Endothelial cell (in vitro differentiated cells): ENCODE data around the gene PRKCA. TPM values are rescaled to one million over a fixed set of nuclear protein-coding genes. Genes with fewer than 3 reads are reported as not detected.

Experiments used
- DNase-seq: peaks from one replicate; pipeline ENCODE4 v3.0.0; 2021; ENCODE audit warnings: low spot score
- H3K27ac Mint-ChIP-seq: one replicate; pipeline ENCODE4 v1.8.0; 2021; ENCODE audit warnings: mixed read lengths, inconsistent platforms; ENCODE audit not compliant: unreplicated experiment
- H3K27me3 Mint-ChIP-seq: one replicate; pipeline ENCODE4 v1.8.0; 2021; ENCODE audit warnings: mild to moderate bottlenecking, moderate library complexity, mixed read lengths, inconsistent platforms; ENCODE audit not compliant: unreplicated experiment
- H3K36me3 Mint-ChIP-seq: one replicate; pipeline ENCODE4 v1.8.0; 2021; ENCODE audit warnings: mild to moderate bottlenecking, low read depth, mixed read lengths, inconsistent platforms; ENCODE audit not compliant: unreplicated experiment
- H3K4me1 Mint-ChIP-seq: one replicate; pipeline ENCODE4 v1.8.0; 2021; ENCODE audit warnings: mild to moderate bottlenecking, mixed read lengths, inconsistent platforms; ENCODE audit not compliant: unreplicated experiment
- H3K4me3 Mint-ChIP-seq: one replicate; pipeline ENCODE4 v1.8.0; 2021; ENCODE audit warnings: mild to moderate bottlenecking, mixed read lengths, inconsistent platforms; ENCODE audit not compliant: unreplicated experiment
- H3K9me3 Mint-ChIP-seq: one replicate; pipeline ENCODE4 v1.8.0; 2021; ENCODE audit warnings: mixed read lengths, inconsistent platforms; ENCODE audit not compliant: unreplicated experiment
- total RNA-seq: library from RNA; stranded (reverse); fragmentation: NEBNext Ultra II Directional; extraction: Animal tissue kit (Norgen Biotek cat#: 25700); gene quantifications from one replicate; pipeline ENCODE4 v1.2.1, GENCODE V29; 2021; ENCODE audit not compliant: unreplicated experiment
- TF ChIP-seq, protein P1 (sequence below): fragments of 200-600 bp; sonication (generic); IDR thresholded peaks from one replicate; pipeline ENCODE4 v1.5.0; 2021; ENCODE audit warnings: antibody characterized with exemption; ENCODE audit not compliant: unreplicated experiment

Gene PRKCA
- total RNA-seq, 1 donor from 2014 or later, result 2.1 TPM

DNA sequence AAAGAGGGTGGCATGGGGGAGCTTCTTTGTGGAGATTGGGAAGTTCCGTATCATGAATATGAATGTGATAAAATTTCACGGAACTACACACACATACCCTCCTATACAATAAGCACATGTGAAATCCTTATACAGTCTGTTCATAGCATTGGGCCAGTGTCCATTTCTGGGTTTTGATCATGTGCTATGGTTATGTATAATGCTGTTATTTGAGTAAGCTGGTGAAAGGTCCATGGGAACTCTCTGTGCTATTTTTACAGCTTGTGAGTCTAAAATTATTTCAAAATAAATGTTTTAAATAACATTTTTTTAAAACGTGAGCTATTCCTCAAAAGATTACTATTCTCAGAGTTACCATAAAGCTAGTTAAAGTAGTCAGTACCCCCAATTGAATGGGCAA, 327.3 kb downstream of the PRKCA start:
- no peak overlapping the region for H3K4me3 Mint-ChIP-seq
- no peaks in the 10 kb centered on the region for H3K27me3 Mint-ChIP-seq
- no peaks in the 10 kb centered on the region for H3K36me3 Mint-ChIP-seq
- TF ChIP-seq, protein P1, sequence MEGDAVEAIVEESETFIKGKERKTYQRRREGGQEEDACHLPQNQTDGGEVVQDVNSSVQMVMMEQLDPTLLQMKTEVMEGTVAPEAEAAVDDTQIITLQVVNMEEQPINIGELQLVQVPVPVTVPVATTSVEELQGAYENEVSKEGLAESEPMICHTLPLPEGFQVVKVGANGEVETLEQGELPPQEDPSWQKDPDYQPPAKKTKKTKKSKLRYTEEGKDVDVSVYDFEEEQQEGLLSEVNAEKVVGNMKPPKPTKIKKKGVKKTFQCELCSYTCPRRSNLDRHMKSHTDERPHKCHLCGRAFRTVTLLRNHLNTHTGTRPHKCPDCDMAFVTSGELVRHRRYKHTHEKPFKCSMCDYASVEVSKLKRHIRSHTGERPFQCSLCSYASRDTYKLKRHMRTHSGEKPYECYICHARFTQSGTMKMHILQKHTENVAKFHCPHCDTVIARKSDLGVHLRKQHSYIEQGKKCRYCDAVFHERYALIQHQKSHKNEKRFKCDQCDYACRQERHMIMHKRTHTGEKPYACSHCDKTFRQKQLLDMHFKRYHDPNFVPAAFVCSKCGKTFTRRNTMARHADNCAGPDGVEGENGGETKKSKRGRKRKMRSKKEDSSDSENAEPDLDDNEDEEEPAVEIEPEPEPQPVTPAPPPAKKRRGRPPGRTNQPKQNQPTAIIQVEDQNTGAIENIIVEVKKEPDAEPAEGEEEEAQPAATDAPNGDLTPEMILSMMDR, result no peak
- H3K27ac Mint-ChIP-seq, result no peak overlapping the region
- DNase-seq, result no peak
- no peaks in the 10 kb centered on the region for H3K9me3 Mint-ChIP-seq
- no peaks in the 10 kb centered on the region for H3K4me1 Mint-ChIP-seq

DNA sequence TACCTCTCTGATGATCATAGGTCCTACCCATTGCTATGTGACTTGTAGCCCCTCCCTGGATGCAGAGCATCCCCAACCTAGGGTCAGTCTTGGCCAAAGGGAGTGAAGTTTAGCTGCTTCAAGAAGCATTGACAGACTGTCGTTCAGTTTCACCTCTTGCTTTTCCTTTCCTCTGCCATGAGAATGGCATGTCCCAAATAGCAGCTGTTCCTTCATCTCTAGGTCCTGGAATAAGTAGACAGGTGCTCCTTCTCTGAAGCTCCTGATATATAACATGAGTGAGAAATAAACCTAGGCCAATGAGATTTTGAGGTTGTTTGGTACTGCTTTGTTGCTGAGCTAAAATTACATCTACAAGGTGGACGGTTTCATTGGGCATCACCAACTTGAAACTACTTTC, 328.0 kb downstream of the PRKCA start:
- Mint-ChIP-seq H3K27me3 (no peaks in the 10 kb centered on the region), H3K36me3 (no peaks in the 10 kb centered on the region), H3K4me1 (no peaks in the 10 kb centered on the region), H3K4me3 (no peak overlapping the region), H3K27ac (no peak overlapping the region), H3K9me3 (no peaks in the 10 kb centered on the region)
- TF ChIP-seq, protein P1, result no peak
- no peak for DNase-seq

DNA sequence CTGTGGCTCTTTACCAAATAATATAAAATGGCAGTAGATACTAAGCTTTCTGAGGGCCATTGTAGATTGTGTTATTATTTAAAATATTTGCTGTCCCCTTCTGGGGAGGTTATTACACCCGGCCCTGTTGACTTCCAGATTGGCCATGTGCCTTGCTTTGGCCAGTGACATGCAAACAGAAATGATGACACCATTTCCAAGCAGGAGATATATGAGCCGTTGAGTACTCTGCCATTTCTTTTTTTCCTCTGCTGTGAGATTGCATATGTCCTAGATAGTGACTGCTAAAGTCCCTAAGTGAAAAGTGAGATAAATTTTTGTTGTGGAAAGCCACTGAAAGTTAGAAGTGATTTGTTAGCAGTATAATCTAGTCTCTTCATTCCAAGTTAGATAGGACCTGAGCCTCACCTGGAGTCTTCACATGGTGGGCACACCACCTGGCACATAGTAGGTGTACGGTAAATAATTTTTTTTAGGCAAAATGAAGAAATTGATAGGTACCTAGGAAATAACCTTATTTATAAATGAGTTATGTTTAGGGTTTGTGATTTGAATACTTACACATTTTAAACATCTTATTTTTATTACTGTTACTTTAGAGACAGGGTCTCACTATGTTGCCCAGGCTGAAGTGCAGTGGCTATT, 328.5 kb downstream of the PRKCA start:
- Mint-ChIP-seq H3K27ac (no peak overlapping the region), H3K9me3 (no peaks in the 10 kb centered on the region), H3K4me3 (no peak overlapping the region), H3K36me3 (no peaks in the 10 kb centered on the region), H3K4me1 (no peaks in the 10 kb centered on the region), H3K27me3 (no peaks in the 10 kb centered on the region)
- TF ChIP-seq, protein P1, result no peak
- no peak for DNase-seq

DNA sequence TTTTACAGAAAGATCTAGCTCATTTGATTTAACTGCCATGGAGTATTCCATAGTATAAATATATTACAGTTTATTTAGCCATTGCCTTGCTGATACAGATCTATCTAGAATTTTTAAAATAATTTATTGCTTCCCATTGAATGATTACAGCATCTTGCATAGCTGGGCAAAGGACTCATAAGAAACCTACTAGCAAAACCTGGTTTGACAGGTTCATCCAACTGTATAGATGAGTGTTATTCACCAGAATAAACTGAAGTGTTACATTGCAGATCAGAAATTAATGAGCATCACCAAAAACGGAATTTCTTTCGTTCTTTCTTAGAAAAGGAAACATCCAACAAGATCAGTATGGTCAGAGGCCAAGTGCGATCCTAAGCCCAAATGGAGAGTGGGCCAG, 330.3 kb downstream of the PRKCA start:
- TF ChIP-seq, protein P1, result no peak
- Mint-ChIP-seq H3K9me3 (no peaks in the 10 kb centered on the region), H3K27me3 (no peaks in the 10 kb centered on the region), H3K36me3 (no peaks in the 10 kb centered on the region), H3K4me3 (no peak overlapping the region), H3K27ac (no peak overlapping the region), H3K4me1 (no peaks in the 10 kb centered on the region)
- DNase-seq, result no peak

DNA sequence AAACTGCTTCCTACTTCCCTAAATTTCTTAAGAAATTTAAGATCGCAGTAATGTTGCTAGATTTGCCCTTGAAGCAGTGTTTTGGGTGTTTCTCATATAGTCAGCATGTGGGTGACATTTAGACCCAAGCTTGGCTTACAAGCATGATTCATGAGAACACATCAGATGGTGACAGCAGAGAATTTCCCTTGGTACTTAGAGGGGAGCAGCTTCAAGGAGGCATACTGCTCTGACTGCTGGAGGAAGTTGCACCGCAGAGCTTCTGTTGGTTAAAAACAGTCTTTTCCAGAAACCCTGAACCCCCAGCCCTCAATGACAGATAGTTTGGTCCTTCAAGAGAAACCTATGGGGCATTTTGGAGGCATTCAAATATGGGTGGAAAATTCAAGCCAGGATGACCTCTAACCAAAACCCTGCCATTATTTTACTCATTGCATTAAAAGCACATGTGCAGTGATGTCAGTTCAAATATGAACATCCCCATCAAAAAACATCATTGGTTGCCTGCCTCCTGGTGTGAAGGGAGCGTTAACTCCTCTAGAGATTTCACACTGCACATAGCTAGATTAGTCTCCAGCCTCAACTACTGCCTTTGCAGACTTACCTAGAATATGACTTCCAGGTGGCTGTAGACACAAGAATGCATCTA, 331.0 kb downstream of the PRKCA start:
- no peaks in the 10 kb centered on the region for H3K27me3 Mint-ChIP-seq
- no peaks in the 10 kb centered on the region for H3K9me3 Mint-ChIP-seq
- no peaks in the 10 kb centered on the region for H3K36me3 Mint-ChIP-seq
- no peaks in the 10 kb centered on the region for H3K4me1 Mint-ChIP-seq
- no peak overlapping the region for H3K4me3 Mint-ChIP-seq
- TF ChIP-seq, protein P1, result no peak
- no peak overlapping the region for H3K27ac Mint-ChIP-seq
- DNase-seq, result no peak
